Head of caudate nucleus (tissue), 42 donors: Measurements from ENCODE around the gene FKBP1A.

ENCODE experiments used
- DNase-seq, 42 donors: peaks; one replicate each; pipeline versions ENCODE4 v3.0.0 to v3.0.0-alpha.2; 2020 to 2021; ENCODE audit warnings: mixed read lengths in 7 of 42
- intact Hi-C: fragments of 100-400 bp; cut with DNase I; formaldehyde crosslinking; loops from one replicate; pipeline ENCODE4 v1.15.0; 2022

The FKBP1A gene

DNA sequence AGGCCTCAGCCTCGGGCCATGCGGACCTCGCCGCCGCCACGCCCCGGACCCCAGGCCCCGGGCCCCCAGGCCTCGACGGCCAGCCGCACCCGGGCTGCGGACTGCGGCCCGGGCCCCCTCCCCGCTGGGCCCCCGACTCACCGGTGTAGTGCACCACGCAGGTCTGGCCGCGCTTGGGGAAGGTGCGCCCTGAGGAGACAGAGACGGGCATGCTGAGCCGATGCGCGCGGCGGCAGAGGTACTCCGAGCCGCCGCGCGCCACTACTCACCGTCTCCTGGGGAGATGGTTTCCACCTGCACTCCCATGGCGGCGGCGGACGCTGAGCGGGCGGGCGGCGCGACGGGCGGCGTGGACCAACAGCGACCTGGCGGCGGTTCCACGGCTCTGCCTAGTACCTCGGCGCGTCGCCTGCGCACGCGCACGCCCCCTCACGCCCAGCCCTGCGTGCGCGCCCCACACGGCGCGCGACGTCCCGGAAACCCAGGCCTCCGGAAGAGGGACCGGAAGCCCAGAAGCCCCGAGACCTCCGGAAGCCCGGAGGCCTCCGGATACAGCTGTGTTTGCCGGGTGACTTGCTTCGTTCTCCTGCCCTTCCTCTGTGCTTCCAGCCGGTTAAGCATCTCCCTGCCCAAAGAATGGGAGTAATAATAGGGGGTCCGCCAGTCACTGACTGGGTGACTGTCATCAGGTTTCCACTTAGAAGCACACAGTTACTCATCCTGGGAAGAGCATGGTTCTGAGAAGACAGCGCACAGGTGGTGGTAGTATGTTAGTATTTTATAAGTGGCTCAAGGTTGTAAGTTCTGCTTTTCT, at the start of gene FKBP1A:
FKBP1A (minus strand) TSS at position 362 of the 814 bp plus-strand sequence; CDS start at position 306, 56 bp downstream.
- intact Hi-C loops: loop anchor here (5.0 kb wide), 1 partner anchor 66 kb away; the partner anchor contains the start of gene SDCBP2
- DNase-seq: peak; percentile 67 to 95 (median 89)

DNA sequence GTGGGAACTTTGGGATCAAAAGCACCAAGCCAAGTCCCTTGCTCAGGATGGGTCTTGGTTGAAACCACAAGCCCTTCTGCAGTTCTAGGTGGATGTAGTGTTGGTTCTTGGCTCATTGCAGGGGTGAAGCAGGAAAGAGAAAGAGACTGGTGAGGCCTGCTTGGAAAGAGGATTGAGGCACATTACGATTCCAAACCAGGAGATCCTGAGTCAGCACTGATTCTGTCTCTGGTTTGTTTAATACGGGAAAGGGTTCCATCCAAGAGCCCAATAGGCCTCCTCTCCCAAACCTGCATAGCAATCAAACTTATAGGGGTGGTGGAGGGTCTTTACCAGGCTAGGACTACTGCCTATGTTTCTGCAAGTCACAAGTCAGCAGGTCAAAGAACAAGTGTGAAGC, 49.5 kb upstream of the FKBP1A start:
- intact Hi-C loops: no loop called here
- DNase-seq: no peak

- intact Hi-C loops: no loop called here
- DNase-seq: no peak
Measured at GRCh38 chr20:1441133-1441532, 48.3 kb upstream of the FKBP1A start.

DNA sequence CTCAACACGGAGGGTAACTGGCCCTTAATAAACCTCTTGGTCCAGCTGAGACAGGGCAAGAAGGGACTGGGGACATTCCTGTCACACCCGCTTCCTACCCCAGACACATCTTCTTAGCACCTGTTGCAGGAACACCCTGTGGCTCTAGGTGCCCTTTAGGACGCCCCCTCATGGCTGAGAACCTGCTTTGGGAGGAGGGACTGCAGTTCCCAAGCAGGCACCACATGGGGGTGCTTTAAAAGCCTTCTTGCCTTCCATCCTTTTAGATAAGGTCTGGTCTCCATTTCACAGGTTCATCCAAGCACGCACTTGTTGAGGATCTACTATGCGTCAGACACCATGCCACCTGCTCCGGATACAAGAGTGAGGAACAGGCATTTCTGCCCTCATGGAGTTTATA, 47.2 kb upstream of the FKBP1A start:
- intact Hi-C loops: no loop called here
- no peak for DNase-seq

DNA sequence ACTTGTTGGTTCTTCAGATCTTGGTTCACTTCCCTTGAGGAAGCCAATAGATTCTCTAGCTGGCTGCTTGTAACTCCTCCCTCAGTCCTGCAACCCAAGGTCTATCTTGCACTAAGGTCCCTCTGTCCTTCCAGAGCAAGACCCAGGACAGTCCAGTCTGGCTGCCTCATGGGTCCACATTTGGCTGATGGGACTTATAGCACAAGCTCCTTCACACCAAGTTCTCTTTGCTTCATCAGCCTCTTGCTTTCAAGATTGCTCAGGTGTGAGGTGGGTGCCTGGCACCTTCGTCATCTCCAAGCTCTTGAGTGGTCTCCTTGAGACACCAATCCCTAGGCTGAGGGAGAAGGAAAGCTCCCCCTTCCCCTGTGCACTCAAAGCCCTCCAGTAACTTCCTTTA, 45.5 kb upstream of the FKBP1A start:
- intact Hi-C loops: loop anchor here (5.0 kb wide), 1 partner anchor 126 kb away; no protein-coding TSS in a partner anchor
- DNase-seq: no peak

- intact Hi-C loops: loop anchor here (5.0 kb wide), 1 partner anchor 125 kb away; no protein-coding TSS in a partner anchor
- DNase-seq: peak; percentile 56 to 91 (median 80)
Measured at GRCh38 chr20:1437235-1437904, 44.5 kb upstream of the FKBP1A start.

GRCh38 chr20:1436263-1436662, 43.4 kb upstream of the FKBP1A start:
- no peak for DNase-seq
- intact Hi-C loops: loop anchor here (5.0 kb wide), 1 partner anchor 124 kb away; no protein-coding TSS in a partner anchor

- peak in 1 of 42 donors; percentile 31 for DNase-seq
- intact Hi-C loops: loop anchor here (5.0 kb wide), 1 partner anchor 123 kb away; no protein-coding TSS in a partner anchor
Measured at GRCh38 chr20:1435337-1435699, 42.5 kb upstream of the FKBP1A start.

- DNase-seq: peak in 11 of 42 donors; percentile 5 to 51 (median 18)
- intact Hi-C loops: loop anchor here (5.0 kb wide), 1 partner anchor 122 kb away; no protein-coding TSS in a partner anchor
Measured at GRCh38 chr20:1434571-1435336, 41.9 kb upstream of the FKBP1A start.

- intact Hi-C loops: no loop called here
- DNase-seq: no peak
Measured at GRCh38 chr20:1431158-1431557, 38.3 kb upstream of the FKBP1A start.

DNA sequence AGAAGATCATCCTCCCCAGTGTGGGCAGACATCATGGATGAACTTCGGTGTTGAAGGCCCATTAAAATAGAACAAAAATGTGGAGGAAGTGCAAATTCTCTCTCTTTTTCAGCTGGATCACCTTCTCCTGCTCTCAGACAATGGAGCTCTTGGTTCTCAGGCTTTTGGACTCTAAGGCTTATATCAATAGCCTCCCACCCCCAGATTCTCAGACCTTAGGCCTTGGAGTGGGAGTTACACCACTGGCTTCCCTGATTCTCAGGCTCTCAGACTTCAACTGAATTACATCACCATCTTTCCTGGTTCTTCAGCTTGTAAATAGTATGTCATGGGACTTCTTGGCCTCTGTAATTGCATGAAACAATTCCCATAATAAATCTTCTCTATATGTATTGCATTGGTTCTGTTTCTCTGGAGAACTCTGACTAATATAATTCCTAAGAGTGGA, 37.2 kb upstream of the FKBP1A start:
- intact Hi-C loops: no loop called here
- DNase-seq: peak in 1 of 42 donors; percentile 12

DNA sequence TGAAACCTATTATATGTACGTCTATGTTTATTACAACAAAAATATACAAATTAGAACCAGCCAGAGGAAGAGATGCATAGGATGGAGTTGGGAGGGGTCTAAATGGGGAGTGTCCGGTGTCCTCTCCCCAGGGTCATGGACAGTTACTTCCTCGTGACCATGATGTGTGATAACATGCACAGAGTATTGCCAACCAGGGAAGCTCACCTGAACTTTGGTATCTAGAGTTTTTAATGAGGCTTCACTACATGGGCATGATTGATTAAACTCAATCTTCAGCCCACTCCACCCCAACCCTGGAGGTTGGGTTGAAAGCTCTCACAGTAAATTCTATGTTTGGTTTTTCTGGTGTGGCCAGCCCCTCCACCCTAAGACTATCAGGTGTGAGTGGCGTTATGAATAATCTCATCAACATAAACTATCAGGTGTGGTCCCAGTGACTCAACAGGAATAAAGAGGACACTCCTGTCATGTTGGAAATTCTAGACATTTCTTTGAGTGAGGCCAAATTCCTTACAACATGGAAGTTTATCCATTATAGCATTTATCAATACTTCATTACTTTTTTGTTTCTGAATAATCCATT, 36.4 kb upstream of the FKBP1A start:
- intact Hi-C loops: no loop called here
- DNase-seq: peak in 1 of 42 donors; percentile 3

DNA sequence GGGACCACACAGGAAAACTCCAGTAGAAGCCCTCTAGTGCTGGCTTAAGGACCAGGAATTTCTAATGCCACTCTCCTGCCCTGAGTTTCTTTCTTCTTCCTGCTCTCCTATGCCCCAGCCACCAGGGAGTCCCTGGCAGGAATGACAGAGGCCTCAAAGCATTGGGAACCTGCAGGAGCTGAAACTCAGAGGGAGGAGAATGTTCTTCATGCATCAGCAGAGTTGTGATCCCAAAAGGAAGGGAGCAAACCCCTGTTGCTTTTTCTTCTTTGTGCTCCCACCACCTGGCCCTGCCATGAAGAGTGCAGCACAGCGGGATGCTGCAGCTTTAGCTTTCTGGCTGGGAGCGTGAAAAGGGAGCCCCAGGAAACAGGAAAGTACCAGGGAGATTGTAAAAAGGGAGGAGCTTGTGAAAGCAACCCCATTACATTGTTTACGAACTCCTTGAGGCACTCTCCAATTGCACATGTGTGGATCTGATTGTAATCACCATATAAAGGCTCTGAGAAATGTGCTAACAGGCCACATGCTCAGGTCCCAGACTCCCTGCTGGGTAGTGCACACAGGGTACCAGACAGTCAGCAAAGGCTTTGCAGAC, 34.7 kb upstream of the FKBP1A start:
- DNase-seq: peak in 1 of 42 donors; percentile 19
- intact Hi-C loops: no loop called here

DNA sequence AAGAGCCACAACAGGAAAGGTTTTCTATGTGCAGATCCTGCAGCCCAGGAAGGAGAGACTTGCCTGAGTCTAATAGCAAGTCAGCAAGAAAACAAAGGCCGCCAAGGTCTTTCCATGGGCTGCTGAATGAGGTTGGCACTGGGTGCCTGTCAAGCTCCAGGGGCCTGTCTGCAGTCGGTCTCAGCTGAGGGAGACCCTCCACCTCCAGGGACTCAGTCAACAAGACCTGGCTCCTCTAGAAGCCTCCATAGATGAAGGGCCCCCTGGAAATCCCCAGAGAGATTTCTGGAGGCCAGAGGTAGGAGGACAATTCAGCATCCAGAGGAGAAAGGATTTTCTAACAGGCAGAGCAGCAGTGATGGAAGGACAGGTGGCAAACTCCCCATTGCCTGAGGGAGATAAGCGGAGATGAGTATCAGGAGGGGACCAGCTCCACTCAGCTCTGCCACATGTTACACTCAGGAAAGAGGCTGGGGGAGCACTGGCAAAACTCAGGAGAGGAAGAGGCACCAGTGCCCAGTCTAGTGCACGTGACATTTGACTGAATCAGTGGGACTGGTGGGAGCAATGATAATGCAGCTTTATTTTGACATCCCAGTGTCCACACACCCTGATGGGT, 33.5 kb upstream of the FKBP1A start:
- intact Hi-C loops: no loop called here
- DNase-seq: peak in 1 of 42 donors; percentile 25

DNA sequence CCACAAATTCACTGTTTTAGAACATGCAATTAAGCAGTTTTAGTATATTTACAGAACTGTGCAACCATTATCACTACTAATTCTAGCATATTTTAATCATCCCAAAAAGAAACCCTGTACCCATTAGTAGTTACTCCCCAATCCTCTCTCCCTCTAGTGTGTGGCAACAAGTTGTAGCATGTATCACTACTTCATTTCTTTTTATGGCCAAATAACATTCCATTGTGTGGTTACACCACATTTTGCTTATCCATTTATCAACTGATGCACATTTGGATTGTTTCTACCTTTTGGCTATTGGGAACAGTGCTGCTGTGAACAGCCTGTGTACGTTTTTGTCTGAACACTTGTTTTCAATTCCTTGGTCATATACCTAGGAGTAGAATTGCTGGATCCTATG, 31.5 kb upstream of the FKBP1A start:
- DNase-seq: peak in 1 of 42 donors; percentile 2
- intact Hi-C loops: no loop called here

DNA sequence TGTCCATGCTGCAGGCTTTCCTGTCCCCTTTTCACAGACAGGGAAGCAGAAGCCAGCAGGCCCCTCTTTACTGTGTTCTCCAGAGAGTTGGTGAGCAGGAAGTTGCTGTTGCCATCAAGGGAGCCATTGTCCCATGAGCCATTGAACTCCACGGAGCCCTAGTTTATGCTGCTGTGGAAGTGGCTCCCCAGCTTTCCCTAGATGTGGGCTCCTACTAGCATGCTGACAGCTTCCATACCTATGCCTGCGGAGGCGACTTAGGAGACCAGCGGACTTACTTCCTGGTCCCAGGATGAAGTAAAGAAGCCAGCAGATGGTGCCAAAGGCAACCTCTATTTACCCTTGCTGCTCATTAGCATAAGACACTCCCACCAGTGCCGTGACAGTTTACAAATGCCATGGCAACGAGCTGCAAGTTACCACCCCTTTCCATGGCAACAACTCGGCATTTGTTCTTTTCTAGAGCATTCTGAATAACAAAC, 30.8 kb upstream of the FKBP1A start:
- intact Hi-C loops: no loop called here
- peak in 24 of 42 donors; percentile 5 to 49 (median 22) for DNase-seq

- DNase-seq: peak in 1 of 42 donors; percentile 3
- intact Hi-C loops: no loop called here
Measured at GRCh38 chr20:1423206-1423605, 30.4 kb upstream of the FKBP1A start.

- DNase-seq: peak in 1 of 42 donors; percentile 2
- intact Hi-C loops: no loop called here
Measured at GRCh38 chr20:1422753-1423152, 29.9 kb upstream of the FKBP1A start.
